H1 (cell line): ENCODE results near the gene SCG2. TPM values are rescaled to one million over a fixed set of nuclear protein-coding genes. Genes with fewer than 3 reads are reported as not detected.

ENCODE experiments used
- CTCF ChIA-PET: fragments of 300-600 bp; sonication (Branson Sonifier 250); formaldehyde crosslinking; loops from one replicate; lab custom pipeline; 2021; ENCODE audit not compliant: partially characterized antibody; lab: Charles Lee
- POLR2A ChIA-PET: fragments of 300-600 bp; sonication (Branson Sonifier 250); formaldehyde crosslinking; loops from one replicate; lab custom pipeline; 2021; ENCODE audit warnings: inconsistent platforms; ENCODE audit not compliant: partially characterized antibody; lab: Charles Lee
- DNase-seq, 2 experiments: peaks; one replicate each; pipeline versions ENCODE4 v3.0.0 to v3.0.0-alpha.2; 2010 to 2022; ENCODE audit warnings: low spot score in 2 of 2, low read depth in 1 of 2, mixed read lengths in 1 of 2
- FAIRE-seq: peaks from 2 replicates; lab custom pipeline; 2011; peaks lifted over from hg19 to GRCh38; lab: Jason Lieb, UNC
- H2AFZ ChIP-seq: 2 replicates; pipeline ENCODE4 v1.8.1; 2012; ENCODE audit warnings: low read length, inconsistent platforms
- H2AK5ac ChIP-seq: 2 replicates; pipeline ENCODE4 v1.6.1; 2013; ENCODE audit warnings: low read depth, low read length
- H2BK120ac ChIP-seq: replicated peaks from 2 replicates; pipeline ENCODE3; 2013; ENCODE audit warnings: low read depth, low read length, inconsistent platforms
- H2BK12ac ChIP-seq: 2 replicates; pipeline ENCODE4 v1.6.1; 2013; ENCODE audit warnings: low read depth, low read length
- H2BK15ac ChIP-seq: 2 replicates; pipeline ENCODE4 v1.6.1; 2013; ENCODE audit warnings: low read length
- H2BK20ac ChIP-seq: 2 replicates; pipeline ENCODE4 v1.6.1; 2013; ENCODE audit warnings: low read length
- H2BK5ac ChIP-seq: 2 replicates; pipeline ENCODE4 v1.6.1; 2013; ENCODE audit warnings: low read depth, low read length
- H3K14ac ChIP-seq: 2 replicates; pipeline ENCODE4 v1.6.1; 2013; ENCODE audit warnings: inconsistent platforms; ENCODE audit not compliant: insufficient read length
- H3K18ac ChIP-seq: 2 replicates; pipeline ENCODE4 v1.6.1; 2013; ENCODE audit warnings: low read length; ENCODE audit errors: extremely low read depth
- H3K23ac ChIP-seq: 2 replicates; pipeline ENCODE4 v1.6.1; 2013; ENCODE audit warnings: inconsistent platforms; ENCODE audit not compliant: insufficient read length
- H3K23me2 ChIP-seq: 2 replicates; pipeline ENCODE4 v1.6.1; 2013; ENCODE audit warnings: low read depth, low read length
- H3K27ac ChIP-seq: 2 replicates; pipeline ENCODE4 v1.6.1; 2011; ENCODE audit warnings: low read depth, low read length, inconsistent platforms
- H3K27me3 ChIP-seq, 4 experiments: replicated peaks in 1 of 4; 1 replicate in 1 of 4; 2 replicates in 3 of 4; pipeline versions ENCODE4 v1.6.1 to v1.8.1; 2011 to 2013; ENCODE audit warnings: low read length in 3 of 4, mild to moderate bottlenecking in 3 of 4, inconsistent platforms in 2 of 4, mixed read lengths in 2 of 4, moderate library complexity in 1 of 4; ENCODE audit not compliant: control insufficient read depth in 3 of 4, insufficient read depth in 3 of 4; ENCODE audit errors: extremely low read depth in 1 of 4
- H3K36me3 ChIP-seq, 4 experiments: 2 replicates each; pipeline versions ENCODE4 v1.6.1 to v1.8.1; 2011 to 2013; ENCODE audit warnings: mild to moderate bottlenecking in 4 of 4, low read length in 3 of 4, moderate library complexity in 2 of 4, control low read depth in 1 of 4, inconsistent platforms in 1 of 4; ENCODE audit not compliant: insufficient read depth in 4 of 4, control insufficient read depth in 2 of 4
- H3K4ac ChIP-seq: replicated peaks from 2 replicates; pipeline ENCODE3; 2013; ENCODE audit warnings: low read length, low read depth, mixed read lengths, inconsistent platforms; ENCODE audit not compliant: insufficient read length
- H3K4me1 ChIP-seq, 4 experiments: replicated peaks in 1 of 4; 1 replicate in 1 of 4; 2 replicates in 3 of 4; pipeline versions ENCODE4 v1.6.1 to v1.8.1; 2011 to 2013; ENCODE audit warnings: low read length in 3 of 4, inconsistent platforms in 2 of 4, mixed read lengths in 1 of 4; ENCODE audit not compliant: insufficient read depth in 4 of 4, control insufficient read depth in 3 of 4
- H3K4me2 ChIP-seq, 2 experiments: 2 replicates each; pipeline versions ENCODE4 v1.6.1 to v1.8.1; 2011 to 2013; ENCODE audit warnings: low read depth in 2 of 2, low read length in 2 of 2, control low read depth in 1 of 2, inconsistent platforms in 1 of 2, mild to moderate bottlenecking in 1 of 2; ENCODE audit not compliant: insufficient read depth in 1 of 2
- H3K4me3 ChIP-seq, 4 experiments: fragments of 200-600, 300-600 bp in 1 of 4; sonication (generic), shearing (Covaris generic), sonication (Bioruptor Twin) in 1 of 4; 2 replicates each; pipeline versions ENCODE4 v1.5.1 to v1.8.1; 2011 to 2016; ENCODE audit warnings: low read length in 4 of 4, low read depth in 3 of 4, control low read depth in 2 of 4, inconsistent platforms in 2 of 4, mild to moderate bottlenecking in 2 of 4, mixed read lengths in 1 of 4, moderate library complexity in 1 of 4; ENCODE audit not compliant: insufficient read depth in 2 of 4; ENCODE audit errors: extremely low read depth in 1 of 4
- H3K56ac ChIP-seq: replicated peaks from 2 replicates; pipeline ENCODE3; 2013; ENCODE audit warnings: low read depth, mild to moderate bottlenecking, mixed read lengths, low read length, inconsistent platforms; ENCODE audit not compliant: insufficient read length
- H3K79me1 ChIP-seq: 2 replicates; pipeline ENCODE4 v1.6.1; 2013; ENCODE audit warnings: low read depth, low read length, control low read depth
- H3K79me2 ChIP-seq, 2 experiments: 2 replicates each; pipeline versions ENCODE4 v1.6.1 to v1.8.1; 2012 to 2013; ENCODE audit warnings: low read length in 2 of 2, mild to moderate bottlenecking in 2 of 2, inconsistent platforms in 1 of 2; ENCODE audit not compliant: insufficient read depth in 2 of 2, control insufficient read depth in 1 of 2
- H3K9ac ChIP-seq, 4 experiments: replicated peaks in 1 of 4; 1 replicate in 1 of 4; 2 replicates in 3 of 4; pipeline versions ENCODE4 v1.6.1 to v1.8.1; 2011 to 2013; ENCODE audit warnings: low read depth in 3 of 4, low read length in 3 of 4, control low read depth in 2 of 4, mild to moderate bottlenecking in 2 of 4, moderate library complexity in 2 of 4, inconsistent platforms in 1 of 4; ENCODE audit errors: extremely low read depth in 1 of 4
- H3K9me3 ChIP-seq, 2 experiments: 2 replicates each; pipeline versions ENCODE4 v1.6.1 to v1.8.1; 2012 to 2013; ENCODE audit warnings: mild to moderate bottlenecking in 2 of 2, moderate library complexity in 2 of 2, control low read depth in 1 of 2, inconsistent platforms in 1 of 2, low read depth in 1 of 2, low read length in 1 of 2, mixed read lengths in 1 of 2; ENCODE audit not compliant: insufficient read depth in 2 of 2
- H4K20me1 ChIP-seq, 2 experiments: replicated peaks in 1 of 2; 2 replicates each; pipeline versions ENCODE3 to v1.8.1; 2011 to 2013; ENCODE audit warnings: inconsistent platforms in 2 of 2, low read length in 2 of 2, mild to moderate bottlenecking in 1 of 2; ENCODE audit not compliant: insufficient read depth in 2 of 2, control insufficient read depth in 1 of 2
- H4K5ac ChIP-seq: 2 replicates; pipeline ENCODE4 v1.6.1; 2013; ENCODE audit warnings: low read length, low read depth, mixed read lengths, inconsistent platforms; ENCODE audit not compliant: insufficient read length
- H4K8ac ChIP-seq: 2 replicates; pipeline ENCODE4 v1.8.0; 2013; ENCODE audit warnings: mild to moderate bottlenecking, moderate library complexity, low read length, inconsistent platforms; ENCODE audit not compliant: insufficient read depth; ENCODE audit errors: extremely low read depth
- H4K91ac ChIP-seq: replicated peaks from 2 replicates; pipeline ENCODE3; 2013; ENCODE audit warnings: low read length, mixed read lengths, inconsistent platforms; ENCODE audit not compliant: insufficient read length
- BACH1 ChIP-seq: IDR thresholded peaks from 2 replicates; pipeline ENCODE4 v1.6.1; 2012; ENCODE audit warnings: low read length, improper control_type of control experiment
- EGR1 ChIP-seq: IDR thresholded peaks from 2 replicates; pipeline ENCODE4 v1.6.1; 2011; ENCODE audit warnings: low read depth, low read length, borderline replicate concordance
- NANOG ChIP-seq: IDR thresholded peaks from 2 replicates; pipeline ENCODE4 v1.6.1; 2011; ENCODE audit warnings: low read length, low read depth, mild to moderate bottlenecking, inconsistent platforms; ENCODE audit not compliant: insufficient read depth, poor library complexity, severe bottlenecking
- WGBS, 2 experiments: shearing (Covaris generic) in 1 of 2; methylation state at CpG; one replicate each; pipeline versions ENCODE4 v1.1.6 to v1.1.7; 2013 to 2015; ENCODE audit warnings: low lambda C conversion rate in 2 of 2, mixed read lengths in 2 of 2, inconsistent platforms in 1 of 2, low coverage in 1 of 2, missing lambda C conversion rate in 1 of 2; ENCODE audit not compliant: insufficient replicate concordance in 2 of 2, insufficient coverage in 1 of 2, insufficient read length in 1 of 2; ENCODE audit errors: extremely low coverage in 1 of 2, missing lambda C conversion rate in 1 of 2; 5-methylcytosine and 5-hydroxymethylcytosine counted together
- polyA plus RNA-seq, 7 experiments: library from polyadenylated mRNA; depleted of rRNA in 3 of 7; stranded (reverse) in 5 of 7; unstranded in 2 of 7; fragments of >200 nt in 5 of 7; fragments of 200-250 nt in 2 of 7; gene quantifications; 1 replicate in 5 of 7; 2 replicates in 1 of 7; 4 replicates in 1 of 7; pipeline versions ENCODE4 v1.2.1 to v1.2.3, GENCODE V29; 2011 to 2013; ENCODE audit warnings: missing spikeins in 2 of 7, mixed read lengths in 2 of 7
- total RNA-seq: library from RNA; stranded (reverse); fragmentation: NEBNext Ultra II Directional; extraction: Animal tissue kit (Norgen Biotek cat#: 25700); gene quantifications from 2 replicates; pipeline ENCODE4 v1.2.1, GENCODE V29; 2021

The SCG2 gene
- total and polyA plus RNA-seq, 2 of the 8 experiments (the other 6 are each of a cell fraction or from before 2014, with no cell fraction given): 0.54 to 1.0 TPM

DNA sequence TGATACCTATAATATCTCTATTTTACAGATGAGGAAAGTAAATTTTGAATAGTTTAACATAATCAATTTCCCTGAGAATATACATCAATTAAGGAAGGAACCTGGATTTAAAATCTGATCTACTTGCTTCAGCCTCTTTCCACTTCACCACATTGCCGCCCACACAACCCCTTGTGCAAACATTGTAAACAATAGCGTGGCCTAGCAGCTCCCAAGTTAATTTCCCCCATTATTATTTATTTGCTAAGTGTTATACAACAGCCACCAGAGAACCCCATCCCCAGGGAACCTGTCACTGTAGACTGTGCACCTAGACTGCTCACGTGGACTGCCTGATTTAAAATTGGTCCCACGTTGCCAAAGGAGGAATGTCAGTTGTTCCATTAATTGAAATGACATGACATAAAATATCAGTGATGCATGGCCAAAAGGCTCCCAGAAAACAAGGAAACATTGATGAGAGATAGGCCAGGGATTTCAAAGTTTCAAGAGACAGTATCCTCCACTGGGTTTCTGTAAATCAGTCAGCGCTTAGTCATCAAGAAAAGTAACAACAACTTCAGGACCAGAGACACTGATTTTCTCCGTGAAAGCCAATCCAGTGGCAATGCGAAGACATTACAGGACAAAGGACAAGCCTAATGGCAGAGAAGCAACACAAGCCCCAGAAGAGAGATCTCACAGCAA lies 41.3 kb downstream of the SCG2 start:
- H4K8ac ChIP-seq: no peak overlapping the region
- DNase-seq (no peak), FAIRE-seq (no peak)
- no peak overlapping the region for H3K23ac ChIP-seq
- no peaks in the 10 kb centered on the region for H3K23me2 ChIP-seq
- H3K79me1 ChIP-seq: no peaks in the 10 kb centered on the region
- H2AK5ac ChIP-seq: no peak overlapping the region
- H2BK120ac ChIP-seq: no peak overlapping the region
- H3K9me3 ChIP-seq: no peaks in the 10 kb centered on the region
- H2BK5ac ChIP-seq: no peak overlapping the region
- peaks cover 0 to 8% (median 2%) of the 10 kb centered on the region in 4 experiments; a peak in 3 of 7 replicates for H3K4me1 ChIP-seq
- H3K9ac ChIP-seq: no peak overlapping the region
- 87% methylated on average over 7 of the region's 7 CpGs; no CpG with 5 or more reads in 1 of the 2 experiments for WGBS, 2 experiments
- H4K20me1 ChIP-seq: no peaks in the 10 kb centered on the region
- H3K4me3 ChIP-seq: no peak overlapping the region
- H3K14ac ChIP-seq: no peak overlapping the region
- no peak overlapping the region for H2BK15ac ChIP-seq
- no peaks in the 10 kb centered on the region for H3K36me3 ChIP-seq
- no peak overlapping the region; the same call in 1 of the 2 replicates for H3K18ac ChIP-seq
- TF ChIP-seq EGR1 (peak; percentile 80), BACH1 (peak; percentile 49; the same call in 1 of the 2 replicates), NANOG (no peak)
- H4K5ac ChIP-seq: no peak overlapping the region
- no peak overlapping the region for H2BK20ac ChIP-seq
- POLR2A ChIA-PET: interaction anchor here (1.4 kb wide), 1 partner anchor 10 kb away, joined by 3 read pairs; no protein-coding TSS in a partner anchor
- CTCF ChIA-PET: interaction anchor here (0.6 to 1.8 kb wide), 3 partner anchors 10 to 33 kb away, joined by 3 to 4 read pairs (median 3); no protein-coding TSS in a partner anchor
- H3K27ac ChIP-seq: no peak overlapping the region
- H4K91ac ChIP-seq: no peak overlapping the region
- no peak overlapping the region for H2BK12ac ChIP-seq
- H3K4ac ChIP-seq: no peak overlapping the region
- H3K56ac ChIP-seq: no peak overlapping the region
- H3K79me2 ChIP-seq: no peaks in the 10 kb centered on the region
- H3K27me3 ChIP-seq: no peaks in the 10 kb centered on the region
- no peak overlapping the region for H3K4me2 ChIP-seq
- H2AFZ ChIP-seq: peak overlapping the region; percentile 74
